ENCODE data around the gene SKIDA1.

Gene SKIDA1

DNA sequence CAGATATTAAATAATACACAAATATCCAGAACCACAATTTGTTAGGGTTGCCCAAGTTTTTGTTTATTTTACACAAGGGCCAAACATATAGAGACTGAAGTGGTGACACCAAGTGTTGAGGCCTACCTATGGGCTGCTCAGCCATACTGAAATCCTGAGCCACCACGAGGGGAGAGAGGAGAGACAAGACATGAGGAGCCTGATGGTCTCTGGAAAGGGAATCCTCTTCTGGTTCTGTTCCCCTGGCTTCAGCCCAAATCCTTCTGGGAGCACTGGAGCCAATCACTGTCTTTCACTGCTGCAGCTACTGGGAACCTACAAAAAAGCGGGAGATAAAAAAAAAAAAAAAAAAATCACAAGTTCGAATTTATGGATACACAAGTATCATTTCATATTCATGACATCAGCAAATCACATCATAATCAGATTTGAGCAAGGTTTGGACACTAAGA, 1.9 kb downstream of the SKIDA1 start:
- Mint-ChIP-seq H3K36me3 (no peaks in the 10 kb centered on the region), H3K4me1 (ENCODE audit: low read depth) (peaks cover 49% of the 10 kb centered on the region), H3K9me3 (ENCODE audit: low read depth) (no peaks in the 10 kb centered on the region), H3K27me3 (peaks cover 37% of the 10 kb centered on the region), H3K27ac (peak overlapping the region; percentile 34), H3K4me3 (no peak overlapping the region)

DNA sequence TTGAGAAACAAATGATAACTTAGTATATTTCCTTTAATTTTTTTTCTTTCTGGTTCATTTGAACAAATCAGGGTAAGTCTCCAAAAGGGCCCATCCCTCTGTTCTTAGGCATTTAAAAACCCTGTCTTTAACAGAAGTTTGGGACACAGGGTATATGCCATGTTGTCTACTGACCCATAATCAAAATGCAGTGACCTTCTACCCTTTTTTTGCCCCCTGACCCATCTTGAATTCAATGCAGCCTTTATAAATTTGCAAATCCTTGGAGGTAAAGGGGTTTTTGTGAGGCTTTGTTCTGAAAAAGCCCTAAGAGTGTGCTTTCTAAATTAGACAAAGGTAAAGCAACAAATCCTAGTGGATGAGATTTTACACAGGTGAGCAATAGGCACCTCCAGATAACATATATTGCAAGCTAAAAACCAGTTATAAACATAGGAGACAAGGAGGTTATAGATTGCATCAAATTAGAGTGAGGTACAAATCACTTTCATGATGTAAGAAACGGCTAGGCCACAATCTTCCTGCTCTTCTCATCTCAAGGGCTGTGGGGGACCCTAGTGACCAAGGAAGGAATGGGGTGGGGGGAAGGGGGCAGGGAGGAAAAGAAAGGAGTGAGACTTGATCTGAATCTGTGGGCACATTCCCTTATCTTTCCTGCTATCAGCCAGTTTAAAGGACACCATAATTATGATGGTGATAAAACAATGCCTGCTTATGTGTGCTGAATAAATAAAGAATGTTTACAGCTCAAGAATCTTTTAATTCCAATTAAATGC, 2.7 kb downstream of the SKIDA1 start:
- H3K4me3 Mint-ChIP-seq, result no peak overlapping the region
- peaks cover 44% of the 10 kb centered on the region for H3K27me3 Mint-ChIP-seq
- no peak overlapping the region for H3K27ac Mint-ChIP-seq
- no peaks in the 10 kb centered on the region for H3K36me3 Mint-ChIP-seq
- H3K9me3 Mint-ChIP-seq (ENCODE audit: low read depth), result no peaks in the 10 kb centered on the region
- H3K4me1 Mint-ChIP-seq (ENCODE audit: low read depth), result peaks cover 51% of the 10 kb centered on the region

DNA sequence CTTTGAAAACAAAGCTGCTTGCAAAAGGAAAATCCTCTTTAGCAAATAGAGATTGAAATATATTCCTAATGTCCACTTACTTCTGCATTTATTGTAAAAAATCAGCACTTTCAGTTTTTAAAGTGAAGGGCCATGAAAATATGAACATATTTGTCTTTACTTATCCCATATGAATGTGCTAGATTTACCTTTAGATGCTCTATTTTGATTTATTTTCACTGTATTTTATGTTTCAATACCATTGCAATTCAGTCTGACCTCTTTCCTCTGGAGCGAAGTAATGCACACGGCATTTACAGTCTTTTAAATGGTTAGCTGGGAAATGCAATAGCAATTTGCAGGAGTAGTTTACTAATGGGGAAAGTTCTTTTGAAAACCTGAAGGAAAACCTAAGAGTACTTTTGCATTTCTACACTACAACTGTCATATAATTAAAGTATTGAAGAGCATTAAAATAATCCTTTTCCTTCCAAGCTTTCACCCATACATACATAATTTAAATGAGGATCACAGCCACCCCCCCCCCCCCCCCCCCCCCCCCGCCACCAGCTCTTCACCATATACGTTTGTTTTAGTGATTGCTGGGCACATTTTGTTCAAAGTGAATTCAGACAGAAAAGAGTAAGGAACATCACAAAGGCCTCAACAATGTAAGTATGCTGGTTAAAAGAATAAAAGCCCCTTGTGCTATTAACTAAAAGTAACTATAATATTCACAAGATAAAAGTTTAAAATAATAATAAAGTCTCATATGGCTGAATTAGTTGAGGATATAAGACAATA, 3.5 kb downstream of the SKIDA1 start:
- no peaks in the 10 kb centered on the region for H3K36me3 Mint-ChIP-seq
- H3K27me3 Mint-ChIP-seq, result peaks cover 48% of the 10 kb centered on the region
- peaks cover 52% of the 10 kb centered on the region for H3K4me1 Mint-ChIP-seq (ENCODE audit: low read depth)
- no peaks in the 10 kb centered on the region for H3K9me3 Mint-ChIP-seq (ENCODE audit: low read depth)
- no peak overlapping the region for H3K27ac Mint-ChIP-seq
- H3K4me3 Mint-ChIP-seq, result no peak overlapping the region

DNA sequence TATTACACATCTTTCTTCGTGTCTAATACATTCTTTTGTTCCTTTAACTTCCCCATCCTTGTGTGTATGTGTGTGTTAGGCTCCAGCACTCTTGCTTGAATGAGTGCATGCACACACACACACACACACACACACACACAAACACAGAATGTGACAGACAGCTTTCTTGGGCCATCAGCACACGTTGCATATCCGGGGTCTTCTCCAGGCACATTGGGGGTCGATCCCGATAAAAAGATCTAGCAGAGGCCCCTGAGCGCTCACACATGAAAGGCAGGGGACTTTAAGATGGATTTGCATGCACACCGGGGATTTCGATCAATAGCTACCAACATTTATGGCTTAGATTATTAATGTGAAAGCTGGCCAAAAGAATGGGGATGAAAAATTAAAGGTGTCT, 4.5 kb downstream of the SKIDA1 start:
- no peak overlapping the region for H3K4me3 Mint-ChIP-seq
- no peaks in the 10 kb centered on the region for H3K36me3 Mint-ChIP-seq
- no peak overlapping the region for H3K27ac Mint-ChIP-seq
- peaks cover 47% of the 10 kb centered on the region for H3K4me1 Mint-ChIP-seq (ENCODE audit: low read depth)
- H3K9me3 Mint-ChIP-seq (ENCODE audit: low read depth), result no peaks in the 10 kb centered on the region
- peaks cover 49% of the 10 kb centered on the region for H3K27me3 Mint-ChIP-seq

DNA sequence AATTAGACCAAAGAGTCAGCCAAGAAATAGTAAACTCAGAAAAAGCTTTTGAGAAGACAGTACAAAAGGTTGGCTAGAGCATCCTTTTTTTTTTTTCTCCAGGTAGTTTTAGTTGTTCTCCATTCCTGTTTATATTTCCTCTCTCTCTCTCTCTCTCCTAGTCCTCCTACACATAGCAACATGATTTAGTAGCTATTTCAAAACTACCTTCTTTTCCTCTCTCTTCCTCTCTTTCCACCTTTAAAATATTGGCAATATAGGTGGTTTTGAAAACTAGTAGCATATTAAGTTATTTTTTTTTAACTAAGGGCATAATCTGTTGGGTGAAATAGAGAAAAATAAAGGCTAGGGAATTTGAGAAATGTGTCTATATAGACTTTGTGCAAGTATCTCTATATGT, 5.0 kb downstream of the SKIDA1 start:
- no peaks in the 10 kb centered on the region for H3K36me3 Mint-ChIP-seq
- peak overlapping the region; percentile 28 for H3K4me3 Mint-ChIP-seq
- peaks cover 53% of the 10 kb centered on the region for H3K27me3 Mint-ChIP-seq
- peak overlapping the region; percentile 7 for H3K27ac Mint-ChIP-seq
- peaks cover 45% of the 10 kb centered on the region for H3K4me1 Mint-ChIP-seq (ENCODE audit: low read depth)
- H3K9me3 Mint-ChIP-seq (ENCODE audit: low read depth), result no peaks in the 10 kb centered on the region

DNA sequence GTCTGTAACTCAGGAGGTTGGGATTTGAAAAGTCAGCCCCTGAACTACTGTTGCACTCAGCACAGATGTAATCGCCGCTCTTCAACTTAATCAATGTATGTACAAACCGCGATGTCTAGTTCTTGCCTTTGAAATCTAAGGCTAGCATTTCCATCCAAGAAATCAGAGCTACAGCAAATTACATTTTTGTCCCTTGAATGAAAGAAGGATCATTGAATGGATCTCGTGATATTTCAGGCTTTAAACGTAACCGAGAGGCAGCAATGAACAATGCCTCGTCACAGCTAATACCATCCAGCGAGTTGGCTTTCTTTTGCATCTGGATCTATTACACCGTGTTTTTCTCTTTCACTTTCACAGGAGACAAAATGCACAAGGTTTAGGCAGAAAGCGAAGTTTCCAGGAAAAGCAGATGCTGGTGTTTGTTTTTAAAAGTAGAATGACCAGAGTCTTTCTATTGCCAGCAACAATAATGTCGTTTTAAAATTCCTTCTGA, 5.5 kb downstream of the SKIDA1 start:
- Mint-ChIP-seq H3K4me1 (ENCODE audit: low read depth) (peaks cover 40% of the 10 kb centered on the region), H3K4me3 (peak overlapping the region; percentile 89), H3K27me3 (peaks cover 52% of the 10 kb centered on the region), H3K9me3 (ENCODE audit: low read depth) (no peaks in the 10 kb centered on the region), H3K36me3 (no peaks in the 10 kb centered on the region), H3K27ac (peak overlapping the region; percentile 37)

DNA sequence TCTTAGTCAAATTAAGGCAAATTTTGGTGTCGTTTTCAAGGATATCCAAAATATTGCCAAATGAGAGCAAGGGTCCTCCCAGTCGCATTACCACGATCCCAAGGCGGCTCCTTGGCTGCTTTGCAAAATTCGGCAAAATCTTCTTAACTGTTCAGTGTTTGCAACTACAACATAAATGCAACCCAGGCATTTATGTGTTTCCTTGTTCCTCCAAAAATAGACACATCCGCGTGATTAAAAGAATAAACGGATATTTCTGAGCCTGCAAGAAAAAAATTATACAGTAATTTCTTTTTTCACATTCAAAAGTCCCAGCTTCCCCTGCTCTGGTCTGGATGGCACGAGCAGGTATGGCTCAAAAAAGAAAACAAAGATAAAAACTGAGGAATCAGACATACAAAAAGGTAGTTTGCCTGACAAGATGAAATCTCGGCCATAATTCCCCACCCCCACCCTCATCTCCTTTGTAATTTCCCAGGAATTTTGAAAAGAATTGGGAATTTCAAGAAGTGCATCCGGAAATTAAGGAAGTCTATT, 6.0 kb downstream of the SKIDA1 start:
- Mint-ChIP-seq H3K9me3 (ENCODE audit: low read depth) (no peaks in the 10 kb centered on the region), H3K4me1 (ENCODE audit: low read depth) (peaks cover 35% of the 10 kb centered on the region), H3K27me3 (peaks cover 55% of the 10 kb centered on the region), H3K27ac (peak overlapping the region; percentile 37), H3K36me3 (no peaks in the 10 kb centered on the region), H3K4me3 (peak overlapping the region; percentile 89)

DNA sequence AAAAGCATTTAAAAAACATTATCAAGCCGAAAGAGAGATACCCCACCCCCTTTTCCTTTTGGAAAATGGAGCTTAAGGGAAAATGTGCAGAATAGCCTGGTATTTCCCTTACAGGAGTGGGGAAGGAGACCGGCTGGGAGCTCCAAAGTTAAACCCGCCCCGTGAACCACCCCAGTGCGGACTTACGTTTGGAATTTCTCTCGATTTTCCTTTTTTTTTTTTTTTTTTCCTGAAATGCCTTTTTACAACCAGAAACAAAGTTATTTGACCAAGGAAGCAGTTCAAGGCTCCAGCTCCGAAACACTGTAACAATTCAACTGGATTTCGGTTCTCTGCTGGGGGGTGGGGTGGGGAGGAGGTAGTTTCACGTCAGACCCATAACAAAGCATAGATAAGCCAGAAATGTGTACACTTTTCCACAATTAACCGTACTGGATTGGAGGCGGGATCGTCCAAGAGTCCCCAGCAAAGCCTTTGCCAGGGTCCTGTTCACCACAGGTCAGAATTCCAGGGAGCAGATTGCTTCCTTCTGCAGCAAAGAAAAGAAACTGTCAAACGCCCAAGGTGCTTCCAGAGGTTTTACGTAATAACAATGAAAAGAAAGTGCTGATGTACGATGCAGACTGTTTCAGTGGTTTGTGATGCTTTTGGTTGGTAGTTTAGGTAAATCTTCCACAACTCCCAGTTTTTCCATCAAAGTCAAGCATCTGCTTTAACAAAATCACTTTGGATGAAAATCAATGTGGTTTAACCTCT, 6.7 kb downstream of the SKIDA1 start:
- Mint-ChIP-seq H3K27ac (peak overlapping the region; percentile 50), H3K4me3 (peak overlapping the region; percentile 89), H3K4me1 (ENCODE audit: low read depth) (peaks cover 35% of the 10 kb centered on the region), H3K9me3 (ENCODE audit: low read depth) (no peaks in the 10 kb centered on the region), H3K27me3 (peaks cover 55% of the 10 kb centered on the region), H3K36me3 (no peaks in the 10 kb centered on the region)

DNA sequence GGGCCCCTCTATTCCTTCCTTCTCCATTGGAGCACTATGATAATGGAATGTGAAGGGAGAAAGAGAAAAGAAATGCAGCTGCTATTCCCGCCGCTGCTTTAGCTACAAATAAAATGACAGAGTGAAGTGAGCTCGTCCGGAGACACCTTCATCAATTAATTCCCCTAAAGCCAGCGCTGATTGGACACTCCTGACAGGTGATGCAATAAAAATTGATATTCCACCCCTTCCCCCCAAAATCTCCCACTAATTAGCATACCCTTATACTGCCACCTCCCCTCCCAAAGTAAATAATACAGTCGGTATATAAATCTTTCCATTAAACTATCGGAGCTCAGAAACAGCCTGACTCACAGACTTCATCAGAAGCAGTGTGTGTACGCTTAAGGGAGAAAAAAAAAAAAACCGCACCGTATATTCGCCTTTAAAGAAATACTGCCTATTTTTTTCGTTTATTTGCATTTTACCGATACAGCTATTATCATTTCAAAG, 7.3 kb downstream of the SKIDA1 start:
- H3K27me3 Mint-ChIP-seq, result peaks cover 52% of the 10 kb centered on the region
- H3K36me3 Mint-ChIP-seq, result no peaks in the 10 kb centered on the region
- H3K4me3 Mint-ChIP-seq, result peak overlapping the region; percentile 89
- no peaks in the 10 kb centered on the region for H3K9me3 Mint-ChIP-seq (ENCODE audit: low read depth)
- peaks cover 35% of the 10 kb centered on the region for H3K4me1 Mint-ChIP-seq (ENCODE audit: low read depth)
- peak overlapping the region; percentile 50 for H3K27ac Mint-ChIP-seq

DNA sequence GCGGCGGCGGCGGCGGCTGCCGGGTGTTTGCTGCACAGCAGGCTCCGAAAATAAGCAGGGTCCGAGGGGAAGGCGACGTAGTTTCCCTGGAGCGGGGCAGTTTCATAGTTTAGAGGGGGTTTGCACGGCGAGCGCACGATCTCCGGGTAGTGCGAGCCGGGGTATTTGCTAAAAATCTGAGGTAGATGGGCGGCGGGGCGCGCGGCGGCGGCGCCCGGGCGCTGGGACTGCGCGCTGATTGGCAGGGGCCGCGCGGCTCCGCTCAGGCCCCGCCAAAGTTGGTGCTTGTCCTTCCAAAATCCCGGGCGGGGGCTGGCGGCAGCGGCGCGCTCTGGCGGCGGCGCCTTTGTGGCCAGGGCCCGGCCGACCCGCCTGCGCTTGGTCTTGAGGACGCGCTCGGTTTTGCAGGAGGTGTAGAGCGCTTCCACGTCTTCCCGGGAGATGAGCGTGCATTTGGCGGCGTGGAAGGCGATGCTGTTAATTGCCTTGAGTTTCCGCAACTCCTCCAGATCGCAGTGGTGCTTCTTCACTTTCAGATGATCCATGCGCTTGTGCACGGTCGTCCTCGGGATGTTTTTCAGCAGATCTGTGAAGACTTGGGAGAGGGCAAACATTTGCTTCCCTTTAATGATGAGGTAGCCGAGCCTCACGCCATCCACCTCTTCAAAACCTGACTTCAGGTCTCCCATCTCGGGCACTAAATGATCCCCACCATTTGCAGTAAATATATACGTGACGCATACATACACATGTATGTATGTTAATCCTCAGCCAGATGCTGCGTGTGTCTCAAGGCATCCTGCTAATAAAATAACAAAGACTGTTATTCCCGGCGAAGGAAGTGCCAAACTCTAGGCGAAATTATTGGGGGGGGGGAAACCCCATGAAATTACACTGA, 8.1 kb downstream of the SKIDA1 start:
- Mint-ChIP-seq H3K4me1 (ENCODE audit: low read depth) (peaks cover 35% of the 10 kb centered on the region), H3K27me3 (peaks cover 58% of the 10 kb centered on the region), H3K36me3 (no peaks in the 10 kb centered on the region), H3K4me3 (peak overlapping the region; percentile 89), H3K27ac (no peak overlapping the region), H3K9me3 (ENCODE audit: low read depth) (no peaks in the 10 kb centered on the region)

DNA sequence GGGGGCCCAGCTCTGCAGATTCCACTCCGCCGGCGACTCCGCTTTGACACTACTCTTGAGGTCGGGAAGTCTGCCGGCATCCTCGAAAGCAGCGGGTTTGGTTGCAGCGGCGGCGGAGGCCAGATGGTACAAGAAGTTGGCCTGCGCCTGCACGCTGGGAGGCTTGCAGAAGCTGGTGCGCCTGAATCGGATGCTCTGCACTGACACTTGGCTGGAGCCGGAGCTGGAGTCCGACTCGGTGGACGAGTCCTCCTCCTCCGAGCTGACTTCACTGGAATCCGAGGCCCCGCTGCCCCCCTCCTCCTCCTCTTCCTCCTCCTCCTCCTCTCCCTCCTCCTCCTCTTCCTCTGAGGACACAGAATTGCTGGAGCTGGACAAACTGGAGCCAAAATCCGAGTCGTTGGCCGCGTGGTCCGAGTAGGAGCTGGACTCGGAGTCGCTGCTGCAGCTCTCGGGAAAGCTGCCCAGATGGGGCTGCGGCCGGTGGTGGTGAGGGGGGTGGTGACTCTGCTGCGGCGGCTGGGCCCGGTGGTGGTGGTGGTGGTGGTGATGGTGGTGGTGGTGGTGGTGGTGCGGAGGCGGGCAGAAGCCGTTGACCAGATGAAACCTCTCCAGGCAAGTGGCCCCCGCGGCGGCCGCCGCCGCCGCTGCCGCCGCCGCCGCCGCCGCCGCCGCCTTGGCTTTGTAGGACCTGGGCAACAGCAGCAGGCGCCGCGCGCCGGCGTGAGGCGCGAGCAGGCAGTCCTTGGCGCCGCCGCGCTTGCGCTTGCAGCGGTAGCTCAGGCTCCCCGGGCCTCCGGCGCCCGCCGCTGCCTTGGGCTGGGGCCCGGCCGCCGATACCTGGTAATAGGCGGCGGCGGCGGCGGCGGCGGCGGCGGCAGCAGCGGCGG, 9.0 kb downstream of the SKIDA1 start:
- H3K27ac Mint-ChIP-seq, result no peak overlapping the region
- peak overlapping the region; percentile 78 for H3K4me3 Mint-ChIP-seq
- H3K27me3 Mint-ChIP-seq, result peaks cover 61% of the 10 kb centered on the region
- peaks cover 35% of the 10 kb centered on the region for H3K4me1 Mint-ChIP-seq (ENCODE audit: low read depth)
- no peaks in the 10 kb centered on the region for H3K36me3 Mint-ChIP-seq
- H3K9me3 Mint-ChIP-seq (ENCODE audit: low read depth), result no peaks in the 10 kb centered on the region

DNA sequence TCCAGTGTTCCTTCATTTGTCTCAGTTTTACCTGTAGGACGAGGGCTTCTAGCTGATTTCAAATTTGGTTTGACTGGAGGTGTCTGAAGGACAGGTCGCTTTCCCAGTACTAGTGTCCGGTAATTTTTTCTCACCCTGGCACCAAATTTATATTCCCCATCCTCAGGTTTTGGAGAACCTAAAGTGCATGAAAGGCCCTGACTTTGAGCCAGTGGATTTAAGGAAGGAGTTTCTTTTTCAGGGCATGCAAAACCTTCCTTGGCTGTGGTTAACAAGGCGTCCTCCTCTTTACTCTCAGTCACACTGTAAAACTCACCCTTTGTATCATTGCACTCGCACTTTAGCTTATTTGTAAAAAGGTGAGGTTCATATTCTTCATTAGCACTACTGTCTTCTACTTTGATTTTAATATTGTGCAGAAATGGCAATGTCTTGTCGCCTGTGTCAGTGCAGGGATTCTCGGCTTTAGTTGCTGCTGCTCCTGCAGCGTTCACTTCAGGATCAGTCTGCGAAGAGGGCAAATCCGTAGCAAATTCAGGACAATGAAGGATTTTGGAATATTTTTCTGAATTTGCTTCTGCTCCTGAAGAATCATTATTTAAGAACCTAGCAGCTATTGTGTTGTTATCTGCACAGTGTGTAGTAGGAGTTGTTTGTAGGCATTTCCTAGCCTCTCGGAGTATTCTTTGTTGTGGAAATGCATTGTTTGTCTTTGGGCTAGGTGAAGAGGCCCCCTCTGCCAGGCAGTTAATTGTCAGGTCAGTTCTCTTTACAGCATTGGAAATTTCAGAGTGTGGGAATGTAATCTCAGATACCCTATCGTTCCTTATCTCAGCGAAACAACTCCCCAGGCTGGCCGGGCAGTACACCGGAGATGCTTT, 9.9 kb downstream of the SKIDA1 start:
- Mint-ChIP-seq H3K4me3 (peak overlapping the region; percentile 63), H3K36me3 (no peaks in the 10 kb centered on the region), H3K27ac (no peak overlapping the region), H3K27me3 (peaks cover 60% of the 10 kb centered on the region), H3K9me3 (ENCODE audit: low read depth) (no peaks in the 10 kb centered on the region), H3K4me1 (ENCODE audit: low read depth) (peaks cover 31% of the 10 kb centered on the region)
